Keratinocyte (primary cell): Measurements from ENCODE around the gene PCDHGA11. TPM values are rescaled to one million over a fixed set of nuclear protein-coding genes. Genes with fewer than 3 reads are reported as not detected.
"Not testable (repeated sequence)": the region's sequence is repeated elsewhere in the genome, so short reads cannot be mapped to it uniquely, and the experiment has no call there.

Experiments used
- DNase-seq: peaks from one replicate; pipeline ENCODE4 v3.0.0-alpha.2; 2011; ENCODE audit warnings: low read depth, missing footprints, low spot score
- FAIRE-seq: peaks from 2 replicates; lab custom pipeline; 2011; peaks lifted over from hg19 to GRCh38; lab: Jason Lieb, UNC
- H2AFZ ChIP-seq: 2 replicates; pipeline ENCODE4 v1.6.0; 2012; ENCODE audit warnings: low read length, control low read depth, inconsistent platforms; ENCODE audit not compliant: control insufficient read depth
- H3K27ac ChIP-seq: 2 replicates; pipeline ENCODE4 v1.5.1; 2011; ENCODE audit warnings: low read length; ENCODE audit not compliant: control insufficient read depth, insufficient read depth
- H3K27me3 ChIP-seq: 3 replicates; pipeline ENCODE4 v1.6.0; 2011; ENCODE audit warnings: low read length; ENCODE audit not compliant: control insufficient read depth, insufficient read depth; ENCODE audit errors: extremely low read depth
- H3K36me3 ChIP-seq, 2 experiments: 2 replicates in 1 of 2; 3 replicates in 1 of 2; pipeline ENCODE4 v1.5.1; 2011; ENCODE audit warnings: low read length in 2 of 2, mild to moderate bottlenecking in 1 of 2; ENCODE audit not compliant: control insufficient read depth in 2 of 2, insufficient read depth in 2 of 2; ENCODE audit errors: extremely low read depth in 1 of 2
- H3K4me1 ChIP-seq: 3 replicates; pipeline ENCODE4 v1.5.1; 2011; ENCODE audit warnings: low read length; ENCODE audit not compliant: control insufficient read depth, insufficient read depth; ENCODE audit errors: extremely low read depth
- H3K4me2 ChIP-seq: 3 replicates; pipeline ENCODE4 v1.6.0; 2011; ENCODE audit warnings: low read depth, low read length; ENCODE audit not compliant: control insufficient read depth, insufficient read depth; ENCODE audit errors: extremely low read depth
- H3K4me3 ChIP-seq, 3 experiments: fragments of 200-600 bp in 1 of 3; sonication (generic) in 1 of 3; 2 replicates in 2 of 3; 3 replicates in 1 of 3; pipeline ENCODE4 v1.5.1; 2011 to 2016; ENCODE audit warnings: low read length in 3 of 3, mild to moderate bottlenecking in 3 of 3, control low read depth in 2 of 3, inconsistent platforms in 1 of 3, low read depth in 1 of 3, mixed read lengths in 1 of 3, mixed run types in 1 of 3, moderate library complexity in 1 of 3; ENCODE audit not compliant: control insufficient read depth in 2 of 3, insufficient read depth in 2 of 3; ENCODE audit errors: extremely low read depth in 1 of 3
- H3K79me2 ChIP-seq: 2 replicates; pipeline ENCODE4 v1.6.0; 2012; ENCODE audit warnings: low read length; ENCODE audit not compliant: control insufficient read depth, insufficient read depth
- H3K9ac ChIP-seq: 3 replicates; pipeline ENCODE4 v1.6.0; 2011; ENCODE audit warnings: low read length; ENCODE audit not compliant: control insufficient read depth, insufficient read depth; ENCODE audit errors: extremely low read depth
- H3K9me1 ChIP-seq: 3 replicates; pipeline ENCODE4 v1.6.0; 2011; ENCODE audit warnings: low read length; ENCODE audit not compliant: control insufficient read depth, insufficient read depth; ENCODE audit errors: extremely low read depth
- H3K9me3 ChIP-seq: 2 replicates; pipeline ENCODE4 v1.5.1; 2012; ENCODE audit warnings: low read depth, low read length; ENCODE audit not compliant: control insufficient read depth
- H4K20me1 ChIP-seq: 3 replicates; pipeline ENCODE4 v1.6.0; 2011; ENCODE audit warnings: low read length; ENCODE audit not compliant: control insufficient read depth, insufficient read depth; ENCODE audit errors: extremely low read depth
- EZH2 ChIP-seq: IDR thresholded peaks from one replicate; pipeline ENCODE4 v1.6.1; 2012; ENCODE audit warnings: inconsistent platforms, mild to moderate bottlenecking, low read length, moderate library complexity
- dilution Hi-C: fragments of 300-500 bp; cut with MboI; formaldehyde crosslinking; loops from one replicate; pipeline ENCODE4 v1.7.0; 2020; ENCODE audit warnings: low sequenced_read_pairs; ENCODE audit not compliant: extremely low pct_ligation_motif_present
- polyA plus RNA-seq, 5 experiments: library from polyadenylated mRNA; depleted of rRNA in 3 of 5; stranded (reverse) in 3 of 5; stranded (forward) in 1 of 5; unstranded in 1 of 5; fragments of >200 nt; gene quantifications; 1 replicate in 1 of 5; 2 replicates in 3 of 5; 3 replicates in 1 of 5; pipeline versions ENCODE4 v1.2.1 to v1.2.3, GENCODE V29; 2011 to 2012; ENCODE audit warnings: missing spikeins in 2 of 5, low read depth in 1 of 5, low replicate concordance in 1 of 5
- TF ChIP-seq, protein P1 (sequence below), 3 experiments: IDR thresholded peaks in 1 of 3; conservative IDR thresholded peaks in 1 of 3; optimal IDR thresholded peaks in 1 of 3; 2 replicates in 2 of 3; 3 replicates in 1 of 3; pipeline versions ENCODE3 to v1.5.1; 2011; ENCODE audit warnings: low read length in 3 of 3, mild to moderate bottlenecking in 3 of 3, moderate library complexity in 2 of 3, control low read depth in 1 of 3, inconsistent platforms in 1 of 3; ENCODE audit not compliant: insufficient read depth in 2 of 3; ENCODE audit errors: extremely low read depth in 1 of 3

Gene PCDHGA11
- polyA plus RNA-seq, 1 donor (not counting 4 experiments of a cell fraction or from before 2014, with no cell fraction given) = 1.4 TPM

DNA sequence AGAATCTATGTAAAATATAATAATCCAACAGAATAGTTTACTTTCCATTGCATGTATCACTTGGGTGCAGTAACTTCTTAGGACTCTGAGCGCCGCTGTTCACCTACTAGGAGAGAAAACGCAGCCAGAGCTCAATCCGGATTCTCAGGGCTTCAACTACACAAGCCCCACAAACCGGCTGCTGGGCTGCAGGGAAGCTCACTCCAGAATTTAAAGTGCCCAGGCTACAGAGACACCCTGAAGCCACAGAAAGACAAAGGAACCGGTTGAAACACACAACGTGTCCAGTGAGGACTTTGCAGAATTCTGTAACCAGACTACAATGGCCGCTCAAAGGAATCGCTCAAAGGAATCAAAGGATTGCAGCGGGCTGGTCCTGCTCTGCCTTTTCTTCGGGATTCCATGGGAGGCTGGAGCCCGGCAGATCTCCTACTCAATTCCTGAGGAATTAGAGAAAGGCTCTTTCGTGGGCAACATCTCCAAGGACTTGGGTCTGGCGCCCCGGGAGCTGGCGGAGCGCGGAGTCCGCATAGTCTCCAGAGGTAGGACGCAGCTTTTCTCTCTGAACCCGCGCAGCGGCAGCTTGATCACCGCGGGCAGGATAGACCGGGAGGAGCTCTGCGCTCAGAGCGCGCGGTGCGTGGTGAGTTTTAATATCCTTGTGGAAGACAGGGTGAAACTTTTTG, 7.9 kb upstream of the PCDHGA11 start, which contains the start of gene PCDHGA10:
PCDHGA10 (plus strand) TSS at position 134 of the 686 bp plus-strand sequence; CDS start at position 323, 189 bp downstream.
- TF ChIP-seq EZH2 = no peak
- TF ChIP-seq, protein P1, sequence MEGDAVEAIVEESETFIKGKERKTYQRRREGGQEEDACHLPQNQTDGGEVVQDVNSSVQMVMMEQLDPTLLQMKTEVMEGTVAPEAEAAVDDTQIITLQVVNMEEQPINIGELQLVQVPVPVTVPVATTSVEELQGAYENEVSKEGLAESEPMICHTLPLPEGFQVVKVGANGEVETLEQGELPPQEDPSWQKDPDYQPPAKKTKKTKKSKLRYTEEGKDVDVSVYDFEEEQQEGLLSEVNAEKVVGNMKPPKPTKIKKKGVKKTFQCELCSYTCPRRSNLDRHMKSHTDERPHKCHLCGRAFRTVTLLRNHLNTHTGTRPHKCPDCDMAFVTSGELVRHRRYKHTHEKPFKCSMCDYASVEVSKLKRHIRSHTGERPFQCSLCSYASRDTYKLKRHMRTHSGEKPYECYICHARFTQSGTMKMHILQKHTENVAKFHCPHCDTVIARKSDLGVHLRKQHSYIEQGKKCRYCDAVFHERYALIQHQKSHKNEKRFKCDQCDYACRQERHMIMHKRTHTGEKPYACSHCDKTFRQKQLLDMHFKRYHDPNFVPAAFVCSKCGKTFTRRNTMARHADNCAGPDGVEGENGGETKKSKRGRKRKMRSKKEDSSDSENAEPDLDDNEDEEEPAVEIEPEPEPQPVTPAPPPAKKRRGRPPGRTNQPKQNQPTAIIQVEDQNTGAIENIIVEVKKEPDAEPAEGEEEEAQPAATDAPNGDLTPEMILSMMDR (optimal IDR thresholded peaks at IDR 0.05 in 1 of 3, IDR thresholded peaks at IDR 0.05 in 1 of 3, conservative IDR thresholded peaks at IDR 0.05 in 1 of 3; ENCODE audit: extremely low read depth in 1 of 3, insufficient read depth in 2 of 3, low read length in 3 of 3) = peak; percentile 58 to 72 (median 67)
- Histone ChIP-seq H3K9me1 (no peaks in the 10 kb centered on the region), H3K4me2 (peak within 1 kb of the TSS; percentile 82), H2AFZ (peak within 1 kb of the TSS; percentile 80), H3K27ac (peak within 1 kb of the TSS; percentile 14), H3K9ac (peak within 1 kb of the TSS; percentile 66), H3K79me2 (no peaks in the 10 kb centered on the region), H3K27me3 (peaks cover 15% of the 10 kb centered on the region), H3K9me3 (peaks cover 23% of the 10 kb centered on the region), H4K20me1 (no peaks in the 10 kb centered on the region), H3K4me3 (peak within 1 kb of the TSS; percentile 35 to 76 (median 75)), H3K4me1 (peaks cover 5% of the 10 kb centered on the region), H3K36me3 (no peaks in the 10 kb centered on the region)
- DNase-seq (no peak), FAIRE-seq (peak; percentile 26)
- dilution Hi-C loops = no loop called here

DNA sequence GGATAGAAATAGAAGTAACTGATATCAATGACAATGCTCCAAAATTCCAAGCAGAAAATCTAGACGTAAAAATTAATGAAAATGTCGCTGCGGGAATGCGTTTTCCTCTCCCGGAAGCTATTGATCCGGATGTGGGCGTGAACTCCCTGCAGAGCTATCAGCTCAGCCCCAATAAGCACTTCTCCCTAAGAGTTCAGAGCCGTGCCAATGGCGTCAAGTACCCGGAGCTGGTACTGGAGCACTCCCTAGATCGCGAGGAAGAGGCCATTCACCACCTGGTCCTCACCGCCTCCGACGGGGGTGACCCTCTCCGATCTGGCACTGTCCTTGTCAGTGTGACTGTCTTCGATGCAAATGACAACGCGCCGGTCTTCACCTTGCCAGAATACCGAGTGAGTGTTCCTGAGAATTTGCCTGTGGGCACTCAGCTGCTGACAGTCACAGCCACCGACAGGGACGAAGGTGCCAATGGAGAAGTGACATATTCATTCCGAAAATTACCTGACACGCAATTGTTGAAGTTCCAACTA, 7.2 kb upstream of the PCDHGA11 start:
- Histone ChIP-seq H2AFZ (peak overlapping the region; percentile 80), H3K27me3 (peaks cover 15% of the 10 kb centered on the region), H4K20me1 (no peaks in the 10 kb centered on the region), H3K4me1 (peaks cover 5% of the 10 kb centered on the region), H3K36me3 (no peaks in the 10 kb centered on the region), H3K79me2 (no peaks in the 10 kb centered on the region), H3K27ac (no peak overlapping the region), H3K9ac (no peak overlapping the region), H3K9me3 (peaks cover 23% of the 10 kb centered on the region), H3K4me3 (peak overlapping the region; percentile 35 to 76 (median 75)), H3K9me1 (no peaks in the 10 kb centered on the region), H3K4me2 (peak overlapping the region; percentile 82)
- TF ChIP-seq EZH2 = no peak
- TF ChIP-seq, protein P1 (optimal IDR thresholded peaks at IDR 0.05 in 1 of 3, IDR thresholded peaks at IDR 0.05 in 1 of 3, conservative IDR thresholded peaks at IDR 0.05 in 1 of 3; ENCODE audit: extremely low read depth in 1 of 3, insufficient read depth in 2 of 3, low read length in 3 of 3) = no peak
- no peak for DNase-seq
- FAIRE-seq = no peak
- dilution Hi-C loops = no loop called here

DNA sequence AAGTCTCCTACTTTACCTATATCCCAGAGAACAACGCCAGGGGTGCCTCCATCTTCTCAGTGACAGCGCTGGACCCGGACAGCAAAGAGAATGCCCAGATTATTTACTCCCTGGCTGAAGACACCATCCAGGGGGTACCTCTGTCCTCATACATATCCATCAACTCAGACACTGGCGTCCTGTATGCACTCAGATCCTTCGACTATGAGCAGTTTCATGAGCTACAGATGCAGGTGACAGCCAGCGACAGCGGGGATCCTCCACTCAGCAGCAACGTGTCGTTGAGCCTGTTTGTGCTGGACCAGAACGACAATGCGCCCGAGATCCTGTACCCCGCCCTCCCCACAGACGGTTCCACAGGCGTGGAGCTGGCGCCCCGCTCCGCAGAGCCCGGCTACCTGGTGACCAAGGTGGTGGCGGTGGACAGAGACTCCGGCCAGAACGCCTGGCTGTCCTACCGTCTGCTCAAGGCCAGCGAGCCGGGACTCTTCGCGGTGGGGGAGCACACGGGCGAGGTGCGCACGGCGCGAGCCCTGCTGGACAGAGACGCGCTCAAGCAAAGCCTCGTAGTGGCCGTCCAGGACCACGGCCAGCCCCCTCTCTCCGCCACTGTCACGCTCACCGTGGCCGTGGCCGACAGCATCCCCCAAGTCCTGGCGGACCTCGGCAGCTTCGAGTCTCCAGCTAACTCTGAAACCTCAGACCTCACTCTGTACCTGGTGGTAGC, 6.1 kb upstream of the PCDHGA11 start:
- H4K20me1 ChIP-seq, dilution Hi-C loops, H3K4me1 ChIP-seq, H3K79me2 ChIP-seq, H3K27ac ChIP-seq, H3K36me3 ChIP-seq, H3K9me1 ChIP-seq, DNase-seq, H3K9ac ChIP-seq, H3K4me3 ChIP-seq, H3K4me2 ChIP-seq, H2AFZ ChIP-seq, FAIRE-seq: not testable (repeated sequence)
- Histone ChIP-seq H3K27me3 (peaks cover 22% of the 10 kb centered on the region), H3K9me3 (peaks cover 23% of the 10 kb centered on the region)
